GM23248 (cell line): ENCODE measurements around the gene STAP2. TPM values are rescaled to one million over a fixed set of nuclear protein-coding genes. Genes with fewer than 3 reads are reported as not detected.
A peak's percentile ranks its signal among the peaks of the same experiment; 100 is the strongest.

ENCODE experiments used
- DNase-seq: peaks from one replicate; pipeline ENCODE4 v3.0.0-alpha.2; 2015
- H2AFZ ChIP-seq: fragments of 200-600 bp; sonication (generic); 2 replicates; pipeline ENCODE4 v1.6.1; 2016; ENCODE audit warnings: antibody characterized with exemption
- H3F3A ChIP-seq: fragments of 200-600 bp; sonication (generic); 2 replicates; pipeline ENCODE4 v1.6.1; 2016; ENCODE audit warnings: mild to moderate bottlenecking, antibody characterized with exemption, mixed run types; ENCODE audit not compliant: insufficient read depth
- H3K27ac ChIP-seq: fragments of 200-600 bp; sonication (generic); 2 replicates; pipeline ENCODE4 v1.5.1; 2016; ENCODE audit warnings: mild to moderate bottlenecking
- H3K27me3 ChIP-seq: fragments of 200-600 bp; sonication (generic); replicated peaks from 2 replicates; pipeline ENCODE4 v1.6.1; 2016; ENCODE audit warnings: mild to moderate bottlenecking; ENCODE audit not compliant: insufficient read depth
- H3K36me3 ChIP-seq: fragments of 200-600 bp; sonication (generic); 2 replicates; pipeline ENCODE4 v1.6.1; 2016; ENCODE audit warnings: low read depth, mild to moderate bottlenecking
- H3K4me1 ChIP-seq: fragments of 200-600 bp; sonication (generic); 2 replicates; pipeline ENCODE4 v1.6.1; 2016; ENCODE audit warnings: mild to moderate bottlenecking; ENCODE audit not compliant: insufficient read depth
- H3K4me2 ChIP-seq: fragments of 200-600 bp; sonication (generic); one replicate; pipeline ENCODE4 v1.6.1; 2016; ENCODE audit warnings: mild to moderate bottlenecking; ENCODE audit not compliant: unreplicated experiment
- H3K4me3 ChIP-seq: fragments of 200-600 bp; sonication (generic); 2 replicates; pipeline ENCODE4 v1.5.1; 2016; ENCODE audit warnings: mild to moderate bottlenecking
- H3K79me2 ChIP-seq: fragments of 200-600 bp; sonication (generic); 2 replicates; pipeline ENCODE4 v1.6.1; 2016; ENCODE audit warnings: mild to moderate bottlenecking; ENCODE audit not compliant: insufficient read depth
- H3K9ac ChIP-seq: fragments of 200-600 bp; sonication (generic); 2 replicates; pipeline ENCODE4 v1.6.1; 2016; ENCODE audit warnings: mild to moderate bottlenecking
- H3K9me2 ChIP-seq: fragments of 200-600 bp; sonication (generic); 2 replicates; pipeline ENCODE4 v1.6.1; 2016; ENCODE audit warnings: mixed run types, mild to moderate bottlenecking, moderate library complexity; ENCODE audit not compliant: insufficient read depth
- H3K9me3 ChIP-seq: fragments of 200-600 bp; sonication (generic); one replicate; pipeline ENCODE4 v1.6.1; 2017; ENCODE audit warnings: low read depth
- H4K20me1 ChIP-seq: fragments of 200-600 bp; sonication (generic); 2 replicates; pipeline ENCODE4 v1.6.0; 2016; ENCODE audit not compliant: insufficient read depth
- EZH2 ChIP-seq: fragments of 200-600 bp; sonication (generic); IDR thresholded peaks from 2 replicates; pipeline ENCODE4 v1.6.1; 2018; ENCODE audit warnings: antibody characterized with exemption, mild to moderate bottlenecking; ENCODE audit not compliant: insufficient read depth, poor library complexity, severe bottlenecking
- EZH2phosphoT487 ChIP-seq: fragments of 200-600 bp; sonication (generic); IDR thresholded peaks from 2 replicates; pipeline ENCODE4 v1.6.1; 2018; ENCODE audit warnings: antibody characterized with exemption, moderate library complexity, mild to moderate bottlenecking, low read depth; ENCODE audit not compliant: insufficient read depth
- WGBS, 2 experiments: methylation state at CpG; one replicate each; pipeline ENCODE4 v1.1.6; 2015 to 2017; ENCODE audit warnings: low lambda C conversion rate in 2 of 2, low coverage in 1 of 2; ENCODE audit errors: missing lambda C conversion rate in 2 of 2; 5-methylcytosine and 5-hydroxymethylcytosine counted together
- in situ Hi-C: fragments of 300-500 bp; cut with MboI; formaldehyde crosslinking; loops from 2 replicates; pipeline ENCODE4 v1.15.0; 2020
- polyA plus RNA-seq: library from polyadenylated mRNA; unstranded; fragments of >200 nt; fragmentation: Nextera tagmentation; extraction: Ambion mirVana; gene quantifications from 2 replicates; pipeline ENCODE4 v1.2.1, GENCODE V29; 2016
- total RNA-seq: library from RNA; depleted of rRNA; stranded (reverse); fragments of >200 nt; shearing (Covaris generic); gene quantifications from 2 replicates; pipeline ENCODE4 v1.2.3, GENCODE V29; 2014; rRNA removed

The STAP2 gene, protein sequence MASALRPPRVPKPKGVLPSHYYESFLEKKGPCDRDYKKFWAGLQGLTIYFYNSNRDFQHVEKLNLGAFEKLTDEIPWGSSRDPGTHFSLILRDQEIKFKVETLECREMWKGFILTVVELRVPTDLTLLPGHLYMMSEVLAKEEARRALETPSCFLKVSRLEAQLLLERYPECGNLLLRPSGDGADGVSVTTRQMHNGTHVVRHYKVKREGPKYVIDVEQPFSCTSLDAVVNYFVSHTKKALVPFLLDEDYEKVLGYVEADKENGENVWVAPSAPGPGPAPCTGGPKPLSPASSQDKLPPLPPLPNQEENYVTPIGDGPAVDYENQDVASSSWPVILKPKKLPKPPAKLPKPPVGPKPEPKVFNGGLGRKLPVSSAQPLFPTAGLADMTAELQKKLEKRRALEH
- total RNA-seq (1.8 and 6.4 TPM in 2 replicates), polyA plus RNA-seq (1.7 TPM in 2 replicates)

DNA sequence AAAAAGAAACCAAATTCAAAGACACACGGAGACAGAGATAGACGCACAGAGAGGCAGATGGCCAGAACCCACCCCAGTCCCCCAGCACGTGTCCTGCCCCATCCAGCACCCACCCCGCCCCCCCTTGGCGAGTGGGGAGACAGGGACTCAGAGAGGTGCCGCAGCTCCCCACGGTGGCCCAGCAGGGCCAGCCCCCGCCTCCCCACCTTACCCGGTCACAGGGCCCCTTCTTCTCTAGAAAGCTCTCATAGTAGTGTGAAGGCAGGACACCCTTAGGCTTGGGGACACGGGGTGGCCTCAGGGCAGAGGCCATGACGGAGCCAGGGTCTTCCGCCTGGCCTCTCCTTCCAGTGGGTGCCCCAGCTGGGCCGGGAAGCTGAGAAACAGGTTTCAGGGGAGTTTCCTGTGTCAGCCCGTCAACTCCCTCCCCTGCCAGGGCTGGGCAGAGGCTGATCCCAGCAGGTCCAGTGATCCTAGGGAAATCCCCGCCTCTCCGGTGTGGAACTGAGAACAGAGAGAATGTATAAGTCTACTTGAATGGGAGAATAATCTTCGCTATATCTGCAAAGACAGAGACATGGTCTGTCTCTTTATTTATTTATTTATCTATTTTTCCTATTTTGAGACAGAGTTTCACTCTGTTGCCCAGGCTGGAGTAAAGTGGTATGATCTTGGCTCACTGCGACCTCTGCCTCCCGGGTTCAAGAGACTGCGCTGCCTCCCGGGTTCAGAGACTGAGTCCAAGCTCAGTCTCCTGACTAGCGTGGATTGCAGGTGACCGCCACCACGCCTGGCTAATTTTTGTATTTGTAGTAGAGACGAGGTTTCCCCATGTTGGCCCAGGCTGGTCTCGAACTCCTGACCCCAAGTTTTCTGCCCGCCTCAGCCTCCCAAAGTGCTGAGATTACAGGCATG, at the start of gene STAP2:
Gene STAP2, minus strand, starts transcription at position 387 of the 915 bp plus-strand sequence. Its CDS starts 74 bp downstream, at position 313.
- Histone ChIP-seq H3K79me2 (no peaks in the 10 kb centered on the region), H3K4me3 (peak within 1 kb of the TSS; percentile 70), H3K27ac (no peak within 1 kb of the TSS), H4K20me1 (no peaks in the 10 kb centered on the region), H3K9me2 (no peaks in the 10 kb centered on the region), H3K9me3 (no peaks in the 10 kb centered on the region), H3F3A (no peaks in the 10 kb centered on the region), H3K4me2 (peak within 1 kb of the TSS; percentile 90), H3K27me3 (no peaks in the 10 kb centered on the region), H3K4me1 (0 out of 2 replicates have a peak, but pooled peaks cover 4% of the 10 kb centered on the region), H2AFZ (peak within 1 kb of the TSS; percentile 95), H3K9ac (peak within 1 kb of the TSS; percentile 67), H3K36me3 (no peaks in the 10 kb centered on the region)
- in situ Hi-C loops, result no loop called here
- no peak for DNase-seq
- WGBS, 2 experiments, result 50 to 54% methylated on average over 23 to 26 of the region's 27 CpGs
- TF ChIP-seq EZH2phosphoT487 (no peak), EZH2 (no peak)

DNA sequence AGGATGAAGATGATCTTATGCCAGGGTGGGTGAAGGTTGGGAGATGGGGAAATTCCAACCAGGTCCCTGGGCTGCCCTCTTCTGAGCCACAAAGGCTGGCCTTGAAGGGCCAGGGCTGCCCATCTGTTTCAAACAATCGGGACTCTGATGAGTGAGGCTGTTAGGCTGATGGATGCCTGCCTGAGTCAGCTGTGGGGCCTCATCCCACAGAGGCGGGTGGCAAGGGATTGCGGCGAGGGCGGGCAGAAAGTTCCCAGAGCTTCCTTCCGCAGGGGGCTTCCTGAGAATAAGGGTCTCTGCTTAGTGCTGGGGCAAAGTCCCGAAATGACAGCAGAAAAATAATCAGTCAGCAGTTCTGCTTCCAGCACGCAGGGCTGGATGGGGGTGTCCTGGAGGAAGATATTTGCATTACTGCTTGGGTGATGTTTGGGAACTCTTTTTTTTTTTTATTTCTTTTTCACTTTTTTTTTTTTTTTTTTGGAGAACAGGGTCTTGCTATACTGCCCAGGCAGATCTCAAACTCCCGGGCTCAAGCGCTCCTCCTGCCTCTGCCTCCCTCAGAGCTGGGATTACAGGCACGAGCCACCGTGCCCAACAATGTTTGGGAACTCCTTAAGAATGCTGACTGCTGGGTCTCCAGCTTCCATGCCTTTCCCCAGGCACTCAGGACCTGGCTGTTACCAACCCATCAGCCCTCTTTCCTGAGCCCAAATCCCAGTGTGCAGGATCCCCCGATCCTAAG, 47.6 kb upstream of the STAP2 start:
- Histone ChIP-seq H3K4me1 (peaks cover 37% of the 10 kb centered on the region), H3K9me2 (no peaks in the 10 kb centered on the region), H3K27ac (0 out of 2 replicates have a peak overlapping the region, but pooled peaks have one; percentile 5), H3K36me3 (no peaks in the 10 kb centered on the region; the same call in 1 of the 2 replicates), H4K20me1 (peaks cover 16% of the 10 kb centered on the region; the same call in 1 of the 2 replicates), H3K79me2 (peaks cover 100% of the 10 kb centered on the region), H3K4me2 (no peak overlapping the region), H3K9ac (peak overlapping the region; percentile 32; the same call in 1 of the 2 replicates), H2AFZ (no peak overlapping the region), H3K27me3 (no peaks in the 10 kb centered on the region), H3K4me3 (no peak overlapping the region), H3F3A (peaks cover 22% of the 10 kb centered on the region), H3K9me3 (no peaks in the 10 kb centered on the region)
- TF ChIP-seq EZH2, result no peak
- TF ChIP-seq EZH2phosphoT487, result no peak
- in situ Hi-C loops, result no loop called here
- DNase-seq, result peak; percentile 53
- WGBS, 2 experiments, result 70% methylated on average over 10 to 13 of the region's 13 CpGs

DNA sequence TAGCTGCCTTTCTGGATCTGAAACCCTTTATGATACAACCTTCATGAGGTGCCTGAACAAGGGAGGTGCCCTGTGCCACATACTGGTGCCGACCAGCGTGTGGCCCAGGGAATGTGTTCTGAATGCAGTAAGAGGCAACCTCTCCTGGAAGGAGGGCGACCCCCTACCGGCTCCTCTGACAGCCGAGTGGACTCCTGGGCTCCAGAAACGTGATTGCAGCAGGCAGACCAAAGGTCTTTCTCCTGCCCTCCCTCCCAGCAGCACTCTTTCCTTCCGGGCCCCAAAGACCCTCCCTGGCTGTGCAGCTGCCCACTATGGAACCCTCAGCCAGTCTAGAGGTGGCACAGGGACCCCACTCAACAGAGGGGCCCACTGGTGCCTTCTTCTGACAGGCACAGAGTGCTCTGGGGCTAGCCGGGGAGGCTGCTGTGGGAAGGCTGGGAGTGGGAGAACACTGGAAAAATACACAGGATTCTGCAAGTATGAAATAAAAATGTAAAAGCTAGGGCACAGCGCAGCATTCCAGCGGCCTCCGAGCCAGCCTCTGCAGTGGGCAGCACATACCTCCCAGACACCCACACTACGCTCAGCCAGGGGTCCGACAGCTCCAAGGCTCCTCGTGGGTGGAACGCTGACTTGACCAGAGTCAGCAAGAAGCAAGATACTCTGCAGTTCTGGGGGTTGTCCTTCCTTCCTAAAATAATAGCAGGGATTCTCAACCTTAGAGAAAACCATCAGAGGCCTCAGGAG, 46.8 kb upstream of the STAP2 start:
- Histone ChIP-seq H3K27ac (0 out of 2 replicates have a peak overlapping the region, but pooled peaks have one; percentile 5), H2AFZ (no peak overlapping the region), H3K79me2 (peaks cover 100% of the 10 kb centered on the region), H3K9ac (peak overlapping the region; percentile 32; the same call in 1 of the 2 replicates), H3K36me3 (no peaks in the 10 kb centered on the region; the same call in 1 of the 2 replicates), H3K9me3 (no peaks in the 10 kb centered on the region), H3K4me3 (no peak overlapping the region), H3F3A (peaks cover 15% of the 10 kb centered on the region), H3K4me1 (peaks cover 32% of the 10 kb centered on the region), H4K20me1 (peaks cover 9% of the 10 kb centered on the region; the same call in 1 of the 2 replicates), H3K4me2 (no peak overlapping the region), H3K9me2 (no peaks in the 10 kb centered on the region), H3K27me3 (no peaks in the 10 kb centered on the region)
- no peak for DNase-seq
- no peak for TF ChIP-seq EZH2phosphoT487
- TF ChIP-seq EZH2, result no peak
- 85 to 87% methylated on average over 15 of the region's 15 CpGs for WGBS, 2 experiments
- in situ Hi-C loops, result no loop called here
